Measurements from ENCODE around the gene MRTO4.
"Not testable (repeated sequence)": the region's sequence is repeated elsewhere in the genome, so short reads cannot be mapped to it uniquely, and the experiment has no call there.

MRTO4 gene

DNA sequence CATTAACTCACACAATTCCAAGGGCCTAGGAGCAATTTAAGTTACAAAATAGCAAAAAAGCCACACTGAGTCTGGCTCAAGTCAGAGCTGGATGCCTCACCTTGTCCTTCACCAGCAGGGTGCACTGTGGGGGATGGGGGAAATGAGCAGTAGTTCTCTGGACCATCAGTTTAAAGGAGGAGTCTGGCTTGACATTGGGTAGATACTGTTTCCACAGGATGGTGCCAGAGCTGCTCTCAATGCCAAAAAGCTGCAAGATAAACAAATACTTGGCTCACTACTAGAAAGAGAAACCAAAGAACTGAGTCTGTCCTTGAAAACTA, 19.1 kb upstream of the MRTO4 start:
- TF ChIP-seq POLR2A (IDR thresholded peaks at IDR 0.05; ENCODE audit: low read depth, low read length): no peak
- no peak for TF ChIP-seq POLR2AphosphoS5 (IDR thresholded peaks at IDR 0.05; ENCODE audit: low read depth, low read length)
- no peak for TF ChIP-seq TAF1 (IDR thresholded peaks at IDR 0.05; ENCODE audit: borderline replicate concordance, low read depth, low read length)
- no peak for FAIRE-seq
- DNase-seq (ENCODE audit: insufficient read length): no peak

DNA sequence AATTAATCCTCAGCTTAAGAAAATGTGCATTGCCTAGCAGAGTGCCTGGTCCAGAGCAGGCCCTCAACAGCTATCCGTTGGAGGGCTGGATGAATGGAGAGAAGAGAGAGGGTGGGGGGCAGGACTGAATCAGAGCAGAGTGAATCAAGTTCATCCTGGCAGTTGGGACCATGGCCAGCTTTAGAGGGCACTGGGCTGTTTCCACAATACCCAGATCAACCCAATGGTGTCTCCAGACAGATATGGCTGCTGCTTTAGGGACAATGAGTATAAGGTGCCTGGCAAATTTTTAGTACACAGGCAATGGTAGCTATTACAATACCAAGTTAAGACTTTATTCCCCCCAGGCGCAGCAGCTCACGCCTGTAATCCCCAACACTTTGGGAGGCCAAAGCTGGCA, 17.4 kb upstream of the MRTO4 start:
- FAIRE-seq (no peak), DNase-seq (ENCODE audit: insufficient read length) (no peak)
- TF ChIP-seq TAF1 (IDR thresholded peaks at IDR 0.05; ENCODE audit: borderline replicate concordance, low read depth, low read length): no peak

DNA sequence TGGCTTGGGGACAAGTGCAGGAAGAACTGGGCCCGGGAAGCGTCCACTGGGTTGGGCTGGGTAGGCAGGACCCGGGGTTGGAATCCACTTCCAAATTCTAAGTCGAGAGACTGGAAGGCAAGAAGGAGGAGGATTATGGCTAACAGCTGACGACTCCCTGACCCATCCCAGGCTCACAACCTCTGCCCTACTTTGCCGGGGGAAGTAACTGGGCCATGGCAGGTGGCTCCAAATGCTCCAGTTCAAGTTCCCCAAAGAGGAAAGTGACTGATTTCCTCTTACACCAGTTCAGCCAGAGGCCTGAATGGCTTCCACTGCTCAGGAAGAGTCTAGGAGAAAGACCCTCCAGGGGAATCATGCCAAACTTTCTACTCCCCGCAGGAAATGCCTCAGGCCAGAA, 11.7 kb upstream of the MRTO4 start:
- no peak for TF ChIP-seq POLR2AphosphoS5 (IDR thresholded peaks at IDR 0.05; ENCODE audit: low read depth, low read length)
- TF ChIP-seq TAF1 (IDR thresholded peaks at IDR 0.05; ENCODE audit: borderline replicate concordance, low read depth, low read length): no peak
- TF ChIP-seq POLR2A (IDR thresholded peaks at IDR 0.05; ENCODE audit: low read depth, low read length): no peak
- FAIRE-seq (no peak), DNase-seq (ENCODE audit: insufficient read length) (no peak)

DNA sequence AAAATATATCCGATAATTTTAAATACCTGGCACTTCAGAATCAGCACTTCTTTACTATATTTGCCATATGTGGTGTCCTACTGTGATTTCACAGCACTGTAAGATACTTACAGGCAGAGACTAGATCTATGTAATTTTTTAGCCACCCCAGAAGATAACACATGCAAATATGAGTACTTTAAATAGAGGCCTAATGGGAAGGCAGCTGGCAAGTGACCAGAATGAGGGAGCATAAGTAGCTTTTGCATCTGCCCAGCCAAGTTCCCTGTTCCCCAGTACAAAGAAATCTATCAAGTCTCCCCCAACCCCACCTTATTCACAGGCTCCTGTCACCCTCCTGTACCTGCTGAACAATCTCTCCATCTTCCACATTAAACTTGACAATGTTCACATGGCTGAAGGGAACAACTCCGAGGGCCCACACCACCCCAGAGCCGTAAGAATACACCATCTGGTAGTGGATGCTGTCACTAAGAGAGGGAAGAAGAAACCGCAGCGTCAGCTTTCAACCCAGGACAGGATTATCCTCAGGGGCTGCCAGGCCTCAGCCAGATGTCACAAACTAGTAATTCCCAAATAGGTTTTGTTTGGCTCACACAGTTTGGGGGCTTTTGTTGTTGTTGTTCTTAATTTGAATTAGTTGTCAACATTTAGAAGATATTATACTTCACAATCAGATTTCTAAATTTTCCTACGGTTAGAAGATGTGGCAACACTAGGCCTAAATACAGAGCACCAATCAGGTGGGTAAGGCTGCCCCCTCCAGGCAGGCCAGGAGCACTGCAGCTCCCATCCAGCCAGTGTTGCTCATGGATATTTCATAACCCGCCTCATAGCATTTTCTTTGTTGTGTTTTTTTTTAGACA, 10.7 kb upstream of the MRTO4 start:
- peak; percentile 60 for FAIRE-seq
- no peak for TF ChIP-seq TAF1 (IDR thresholded peaks at IDR 0.05; ENCODE audit: borderline replicate concordance, low read depth, low read length)
- no peak for TF ChIP-seq POLR2A (IDR thresholded peaks at IDR 0.05; ENCODE audit: low read depth, low read length)
- TF ChIP-seq POLR2AphosphoS5 (IDR thresholded peaks at IDR 0.05; ENCODE audit: low read depth, low read length): no peak
- DNase-seq (ENCODE audit: insufficient read length): peak; percentile 58

- FAIRE-seq (peak; percentile 69), DNase-seq (ENCODE audit: insufficient read length) (no peak)
- TF ChIP-seq POLR2AphosphoS5 (IDR thresholded peaks at IDR 0.05; ENCODE audit: low read depth, low read length) (no peak), TAF1 (IDR thresholded peaks at IDR 0.05; ENCODE audit: borderline replicate concordance, low read depth, low read length) (no peak), POLR2A (IDR thresholded peaks at IDR 0.05; ENCODE audit: low read depth, low read length) (no peak)
Observed at GRCh38 chr1:19250629-19251304, 838 bp upstream of the MRTO4 start.

DNA sequence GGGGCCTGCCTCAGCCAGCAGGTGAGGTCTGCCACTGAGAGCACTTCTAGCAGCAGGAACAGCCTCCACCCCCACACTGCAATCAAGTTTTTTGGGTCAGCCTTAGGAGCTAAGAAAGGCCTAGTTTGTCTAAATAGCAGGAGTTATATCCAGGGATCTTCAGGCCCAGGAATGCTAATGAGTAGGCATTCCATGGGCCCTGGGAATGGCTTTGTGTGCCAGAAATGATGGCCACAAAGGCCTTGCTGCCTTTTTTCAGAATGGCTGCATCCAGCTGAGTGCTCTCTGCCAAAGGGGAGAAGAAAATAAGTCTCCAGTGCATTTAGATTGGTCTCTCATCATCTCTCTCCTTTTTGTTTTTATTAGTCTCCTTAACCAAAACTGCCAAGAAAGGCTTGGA, 2.8 kb downstream of the MRTO4 start:
- FAIRE-seq (no peak), DNase-seq (ENCODE audit: insufficient read length) (no peak)
- TF ChIP-seq TAF1 (IDR thresholded peaks at IDR 0.05; ENCODE audit: borderline replicate concordance, low read depth, low read length): no peak
- TF ChIP-seq POLR2A (IDR thresholded peaks at IDR 0.05; ENCODE audit: low read depth, low read length): no peak
- no peak for TF ChIP-seq POLR2AphosphoS5 (IDR thresholded peaks at IDR 0.05; ENCODE audit: low read depth, low read length)

DNA sequence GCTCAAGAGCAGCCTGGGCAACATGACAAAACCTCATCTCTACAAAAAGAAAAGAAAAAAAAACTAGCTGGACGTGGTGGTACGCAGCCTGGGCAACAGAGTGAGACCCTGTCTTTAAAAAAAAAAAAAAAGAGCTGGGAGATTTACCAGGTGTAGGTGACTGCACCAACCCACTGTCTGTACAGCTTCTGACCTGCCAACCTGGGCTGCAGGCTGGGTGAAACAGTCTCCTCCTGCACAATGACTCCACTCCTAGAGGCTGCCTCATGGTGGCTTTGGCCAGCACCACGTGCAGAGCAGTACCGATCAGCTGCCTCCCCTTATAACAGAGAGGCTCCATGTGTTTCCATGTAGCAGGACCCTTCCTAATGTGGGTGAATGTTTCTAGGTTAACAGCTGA, 3.7 kb downstream of the MRTO4 start:
- DNase-seq (ENCODE audit: insufficient read length): no peak
- FAIRE-seq: no peak
- no peak for TF ChIP-seq POLR2A (IDR thresholded peaks at IDR 0.05; ENCODE audit: low read depth, low read length)
- no peak for TF ChIP-seq TAF1 (IDR thresholded peaks at IDR 0.05; ENCODE audit: borderline replicate concordance, low read depth, low read length)
- no peak for TF ChIP-seq POLR2AphosphoS5 (IDR thresholded peaks at IDR 0.05; ENCODE audit: low read depth, low read length)

- DNase-seq (ENCODE audit: insufficient read length); FAIRE-seq: not testable (repeated sequence)
Observed at GRCh38 chr1:19256301-19256700, 4.7 kb downstream of the MRTO4 start.

- DNase-seq (ENCODE audit: insufficient read length) (no peak), FAIRE-seq (no peak)
- no peak; the same call in 1 of the 2 replicates for TF ChIP-seq POLR2AphosphoS5 (IDR thresholded peaks at IDR 0.05; ENCODE audit: low read depth, low read length)
- no peak for TF ChIP-seq POLR2A (IDR thresholded peaks at IDR 0.05; ENCODE audit: low read depth, low read length)
Observed at GRCh38 chr1:19257178-19257914, 5.7 kb downstream of the MRTO4 start.

DNA sequence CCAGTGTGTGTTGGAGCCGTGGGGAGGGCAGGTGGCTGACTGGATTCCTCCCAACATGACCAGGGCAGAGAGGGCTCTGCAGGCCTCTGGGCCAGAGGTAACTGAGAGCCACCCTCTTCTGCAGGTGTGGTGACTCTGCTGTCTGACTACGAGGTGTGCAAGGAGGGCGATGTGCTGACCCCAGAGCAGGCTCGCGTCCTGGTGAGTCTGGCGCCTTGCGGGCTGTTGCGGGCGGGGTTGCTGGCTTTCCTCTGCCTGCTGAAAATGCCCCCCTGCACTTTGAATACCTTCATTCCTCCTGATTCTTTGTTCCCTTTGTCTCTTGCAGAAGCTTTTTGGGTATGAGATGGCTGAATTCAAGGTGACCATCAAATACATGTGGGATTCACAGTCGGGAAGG, 6.7 kb downstream of the MRTO4 start:
- FAIRE-seq (no peak), DNase-seq (ENCODE audit: insufficient read length) (no peak)
- TF ChIP-seq POLR2AphosphoS5 (IDR thresholded peaks at IDR 0.05; ENCODE audit: low read depth, low read length): no peak; the same call in 1 of the 2 replicates
- TF ChIP-seq POLR2A (IDR thresholded peaks at IDR 0.05; ENCODE audit: low read depth, low read length): no peak
- no peak for TF ChIP-seq TAF1 (IDR thresholded peaks at IDR 0.05; ENCODE audit: borderline replicate concordance, low read depth, low read length)

- DNase-seq (ENCODE audit: insufficient read length): no peak
- FAIRE-seq: peak; percentile 24
- TF ChIP-seq POLR2AphosphoS5 (IDR thresholded peaks at IDR 0.05; ENCODE audit: low read depth, low read length) (peak; percentile 73), TAF1 (IDR thresholded peaks at IDR 0.05; ENCODE audit: borderline replicate concordance, low read depth, low read length) (no peak)
Observed at GRCh38 chr1:19260211-19261138, 8.9 kb downstream of the MRTO4 start.

All from GM12892 (cell line).